ENCODE measurements around the gene ZNF552. TPM values are rescaled to one million over a fixed set of nuclear protein-coding genes. Genes with fewer than 3 reads are reported as not detected.

ZNF552 gene
- total and polyA plus RNA-seq, 8 donors: 3.4 to 5.8 (median 4.1) TPM

Other genes with a start within 250 kb of the ZNF552 start
- 1 to 10 TPM; 1.3 to 2.7 (median 1.9) TPM for gene ZNF416, start 236.0 kb downstream of the ZNF552 start, total RNA-seq
- gene ZNF416, start 236.0 kb downstream of the ZNF552 start, polyA plus RNA-seq: 1 to 10 TPM in 1 of 2 donors, under 1 TPM in 1; 0.91 to 1.9 TPM
- 1 to 10 TPM in 4 of 6 donors, under 1 TPM in 2; 0.63 to 2.8 (median 1.0) TPM for gene ZIK1, start 230.8 kb downstream of the ZNF552 start, total RNA-seq
- 1 to 10 TPM in 1 of 2 donors, under 1 TPM in 1; 0.87 to 3.0 TPM for gene ZIK1, start 230.8 kb downstream of the ZNF552 start, polyA plus RNA-seq
- 1 to 10 TPM in 3 of 6 donors, under 1 TPM in 3; 0.85 to 1.8 (median 1.1) TPM for gene ZNF530, start 215.0 kb downstream of the ZNF552 start, total RNA-seq
- 1 to 10 TPM in 1 of 2 donors, under 1 TPM in 1; 0.76 to 2.3 TPM for gene ZNF530, start 215.0 kb downstream of the ZNF552 start, polyA plus RNA-seq
- 1 to 10 TPM; 4.5 to 9.8 (median 5.8) TPM for gene ZNF134, start 200.7 kb downstream of the ZNF552 start, total RNA-seq
- 1 to 10 TPM; 2.3 to 7.1 TPM for gene ZNF134, start 200.7 kb downstream of the ZNF552 start, polyA plus RNA-seq
- 1 to 10 TPM; 2.1 to 8.6 (median 4.4) TPM for gene ZNF211, start 181.7 kb downstream of the ZNF552 start, total RNA-seq
- gene ZNF211, start 181.7 kb downstream of the ZNF552 start, polyA plus RNA-seq: 10 to 100 TPM in 1 of 2 donors, 1 to 10 TPM in 1; 6.0 to 14.3 TPM
- under 1 TPM in 1 of 6 donors, not detected in 5; 0.09 TPM for gene ZSCAN4, start 146.0 kb downstream of the ZNF552 start, total RNA-seq
- gene ZSCAN4, start 146.0 kb downstream of the ZNF552 start, polyA plus RNA-seq: under 1 TPM in 1 of 2 donors, not detected in 1; 0.05 TPM
- 1 to 10 TPM; 2.2 to 3.2 (median 2.5) TPM for gene ZNF551, start 132.9 kb downstream of the ZNF552 start, total RNA-seq
- 1 to 10 TPM; 1.1 to 1.5 TPM for gene ZNF551, start 132.9 kb downstream of the ZNF552 start, polyA plus RNA-seq
- gene ZNF154, start 105.7 kb downstream of the ZNF552 start, total RNA-seq: 1 to 10 TPM; 1.5 to 4.6 (median 2.3) TPM
- gene ZNF154, start 105.7 kb downstream of the ZNF552 start, polyA plus RNA-seq: 1 to 10 TPM; 3.1 to 3.4 TPM
- 1 to 10 TPM; 1.7 to 5.8 (median 2.6) TPM for gene ZNF671, start 87.3 kb downstream of the ZNF552 start, total RNA-seq
- 1 to 10 TPM; 3.5 to 8.3 TPM for gene ZNF671, start 87.3 kb downstream of the ZNF552 start, polyA plus RNA-seq
- gene ZNF776, start 68.1 kb downstream of the ZNF552 start, total RNA-seq: 10 to 100 TPM in 1 of 6 donors, 1 to 10 TPM in 5; 2.9 to 10.8 (median 4.5) TPM
- gene ZNF776, start 68.1 kb downstream of the ZNF552 start, polyA plus RNA-seq: 1 to 10 TPM; 2.9 to 6.3 TPM
- 10 to 100 TPM in 1 of 6 donors, 1 to 10 TPM in 5; 3.9 to 12.9 (median 5.3) TPM for gene ZNF586, start 45.2 kb downstream of the ZNF552 start, total RNA-seq
- 1 to 10 TPM; 3.0 to 4.3 TPM for gene ZNF586, start 45.2 kb downstream of the ZNF552 start, polyA plus RNA-seq
- 10 to 100 TPM in 1 of 6 donors, 1 to 10 TPM in 5; 8.0 to 10.3 (median 9.0) TPM for gene ZNF587B, start 15.4 kb upstream of the ZNF552 start, total RNA-seq
- 1 to 10 TPM; 4.4 to 8.4 TPM for gene ZNF587B, start 15.4 kb upstream of the ZNF552 start, polyA plus RNA-seq
- 10 to 100 TPM; 12.2 to 29.5 (median 16.1) TPM for gene ZNF587, start 34.9 kb upstream of the ZNF552 start, total RNA-seq
- 10 to 100 TPM in 1 of 2 donors, 1 to 10 TPM in 1; 9.3 to 28.2 TPM for gene ZNF587, start 34.9 kb upstream of the ZNF552 start, polyA plus RNA-seq
- 1 to 10 TPM; 3.7 to 7.7 (median 6.0) TPM for gene ZNF814, start 74.1 kb upstream of the ZNF552 start, total RNA-seq
- gene ZNF814, start 74.1 kb upstream of the ZNF552 start, polyA plus RNA-seq: 10 to 100 TPM in 1 of 2 donors, 1 to 10 TPM in 1; 9.8 to 10.8 TPM
- 10 to 100 TPM in 1 of 6 donors, 1 to 10 TPM in 5; 4.8 to 15.3 (median 6.6) TPM for gene ZNF417, start 101.7 kb upstream of the ZNF552 start, total RNA-seq
- gene ZNF417, start 101.7 kb upstream of the ZNF552 start, polyA plus RNA-seq: 1 to 10 TPM; 2.8 to 3.3 TPM
- gene ZNF418, start 120.5 kb upstream of the ZNF552 start, total RNA-seq: 1 to 10 TPM; 2.6 to 6.3 (median 4.0) TPM
- gene ZNF418, start 120.5 kb upstream of the ZNF552 start, polyA plus RNA-seq: 1 to 10 TPM; 4.6 to 8.4 TPM
- gene ZNF256, start 132.8 kb upstream of the ZNF552 start, total RNA-seq: 1 to 10 TPM; 1.9 to 2.6 (median 2.1) TPM
- 1 to 10 TPM in 1 of 2 donors, under 1 TPM in 1; 0.95 to 2.5 TPM for gene ZNF256, start 132.8 kb upstream of the ZNF552 start, polyA plus RNA-seq
- gene C19orf18, start 159.6 kb upstream of the ZNF552 start, total RNA-seq: under 1 TPM in 5 of 6 donors, not detected in 1; 0.16 to 0.78 (median 0.42) TPM
- gene C19orf18, start 159.6 kb upstream of the ZNF552 start, polyA plus RNA-seq: 1 to 10 TPM; 2.5 to 7.9 TPM
- 1 to 10 TPM; 4.8 to 9.7 (median 6.3) TPM for gene ZNF606, start 187.9 kb upstream of the ZNF552 start, total RNA-seq
- gene ZNF606, start 187.9 kb upstream of the ZNF552 start, polyA plus RNA-seq: 10 to 100 TPM; 10.9 to 12.2 TPM
- under 1 TPM in 5 of 6 donors, not detected in 1; 0.25 to 0.49 (median 0.32) TPM for gene ZSCAN1, start 219.1 kb upstream of the ZNF552 start, total RNA-seq
- gene ZSCAN1, start 219.1 kb upstream of the ZNF552 start, polyA plus RNA-seq: 1 to 10 TPM; 2.5 to 7.1 TPM
- 1 to 10 TPM; 1.1 to 5.0 (median 2.0) TPM for gene ZNF135, start 244.4 kb upstream of the ZNF552 start, total RNA-seq
- gene ZNF135, start 244.4 kb upstream of the ZNF552 start, polyA plus RNA-seq: 10 to 100 TPM in 1 of 2 donors, 1 to 10 TPM in 1; 8.5 to 11.6 TPM

All from pancreas (tissue), 8 donors.